ENCODE results near the gene TNK2.

TNK2 gene

GRCh38 chr3:195860456-195860855 is 47.9 kb downstream of the TNK2 start:
- Histone ChIP-seq H3K36me3 (ENCODE audit: insufficient read depth, insufficient read length, low read length) (peaks cover 19% of the 10 kb centered on the region), H3K9me3 (ENCODE audit: insufficient read depth, low read length) (no peaks in the 10 kb centered on the region), H3K4me1 (ENCODE audit: insufficient read depth, insufficient read length) (peaks cover 10% of the 10 kb centered on the region), H3K9ac (ENCODE audit: insufficient read length, low read depth) (peak overlapping the region; percentile 72), H3K4me3 (ENCODE audit: insufficient read length, low read depth) (peak overlapping the region; percentile 3), H3K27me3 (ENCODE audit: insufficient read depth, insufficient read length) (no peaks in the 10 kb centered on the region)
- TF ChIP-seq ZNF274 (IDR thresholded peaks at IDR 0.05; ENCODE audit: low read depth, low read length) (no peak), YY1 (IDR thresholded peaks at IDR 0.05; ENCODE audit: insufficient read depth, insufficient read length) (no peak), SUZ12 (IDR thresholded peaks at IDR 0.05; ENCODE audit: extremely low read depth, insufficient read depth, insufficient read length) (no peak)
- DNase-seq (ENCODE audit: low read depth, low spot score), result no peak

- Histone ChIP-seq H3K4me3 (ENCODE audit: insufficient read length, low read depth) (peak overlapping the region; percentile 3), H3K27me3 (ENCODE audit: insufficient read depth, insufficient read length) (no peaks in the 10 kb centered on the region), H3K4me1 (ENCODE audit: insufficient read depth, insufficient read length) (peaks cover 10% of the 10 kb centered on the region), H3K36me3 (ENCODE audit: insufficient read depth, insufficient read length, low read length) (peaks cover 16% of the 10 kb centered on the region), H3K9me3 (ENCODE audit: insufficient read depth, low read length) (no peaks in the 10 kb centered on the region), H3K9ac (ENCODE audit: insufficient read length, low read depth) (peak overlapping the region; percentile 72)
- TF ChIP-seq SUZ12 (IDR thresholded peaks at IDR 0.05; ENCODE audit: extremely low read depth, insufficient read depth, insufficient read length) (no peak), ZNF274 (IDR thresholded peaks at IDR 0.05; ENCODE audit: low read depth, low read length) (no peak), YY1 (IDR thresholded peaks at IDR 0.05; ENCODE audit: insufficient read depth, insufficient read length) (no peak)
- DNase-seq (ENCODE audit: low read depth, low spot score), result peak; percentile 38
These were observed 48.4 kb downstream of the TNK2 start for GRCh38 chr3:195859846-195860411.

DNA sequence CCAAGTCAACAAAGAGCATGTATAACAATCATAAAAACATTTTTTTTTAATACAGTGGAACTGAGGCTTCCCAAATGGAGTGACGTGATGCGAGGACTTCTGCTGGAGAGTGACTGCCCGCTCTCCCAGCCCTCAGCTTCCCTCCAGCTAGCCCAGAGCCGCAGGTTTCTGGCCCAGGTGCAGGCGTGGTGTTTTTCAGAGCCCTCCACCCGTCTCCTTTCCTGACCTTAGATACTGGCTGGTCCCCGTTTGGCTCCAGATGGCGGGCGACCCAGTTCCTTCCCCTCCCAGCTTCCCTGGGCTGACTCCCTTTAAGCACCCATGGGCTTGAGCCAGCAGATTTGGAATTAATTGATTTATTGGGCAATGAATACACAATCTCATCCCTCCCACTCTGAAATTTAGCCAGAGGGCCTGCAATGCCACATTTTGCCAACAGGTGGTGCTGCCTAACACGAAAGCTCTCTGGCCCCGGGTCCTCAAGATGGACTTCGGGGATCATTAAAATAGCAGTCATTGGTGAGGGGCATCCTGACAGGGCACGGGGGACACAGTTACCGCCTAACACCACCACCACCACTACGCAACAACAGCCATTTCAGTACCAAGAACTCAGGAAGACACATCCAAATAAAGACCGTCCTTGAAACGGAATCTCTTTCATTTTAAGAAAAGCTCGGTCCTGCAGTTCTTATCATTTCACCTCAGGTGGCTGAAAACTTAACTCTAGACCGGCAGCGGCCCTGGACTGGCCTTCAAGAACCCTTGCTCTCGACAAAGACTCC is 49.1 kb downstream of the TNK2 start:
- DNase-seq (ENCODE audit: low read depth, low spot score), result peak; percentile 64
- Histone ChIP-seq H3K9me3 (ENCODE audit: insufficient read depth, low read length) (no peaks in the 10 kb centered on the region), H3K27me3 (ENCODE audit: insufficient read depth, insufficient read length) (no peaks in the 10 kb centered on the region), H3K36me3 (ENCODE audit: insufficient read depth, insufficient read length, low read length) (peaks cover 15% of the 10 kb centered on the region), H3K9ac (ENCODE audit: insufficient read length, low read depth) (peak overlapping the region; percentile 57), H3K4me1 (ENCODE audit: insufficient read depth, insufficient read length) (peaks cover 10% of the 10 kb centered on the region), H3K4me3 (ENCODE audit: insufficient read length, low read depth) (no peak overlapping the region)
- TF ChIP-seq YY1 (IDR thresholded peaks at IDR 0.05; ENCODE audit: insufficient read depth, insufficient read length) (no peak), ZNF274 (IDR thresholded peaks at IDR 0.05; ENCODE audit: low read depth, low read length) (no peak), SUZ12 (IDR thresholded peaks at IDR 0.05; ENCODE audit: extremely low read depth, insufficient read depth, insufficient read length) (no peak)

- Histone ChIP-seq H3K4me1 (ENCODE audit: insufficient read depth, insufficient read length) (peaks cover 14% of the 10 kb centered on the region), H3K9me3 (ENCODE audit: insufficient read depth, low read length) (no peaks in the 10 kb centered on the region), H3K36me3 (ENCODE audit: insufficient read depth, insufficient read length, low read length) (no peaks in the 10 kb centered on the region), H3K27me3 (ENCODE audit: insufficient read depth, insufficient read length) (peaks cover 3% of the 10 kb centered on the region), H3K4me3 (ENCODE audit: insufficient read length, low read depth) (no peak overlapping the region), H3K9ac (ENCODE audit: insufficient read length, low read depth) (peak overlapping the region; percentile 8)
- TF ChIP-seq ZNF274 (IDR thresholded peaks at IDR 0.05; ENCODE audit: low read depth, low read length), result no peak
- no peak for TF ChIP-seq SUZ12 (IDR thresholded peaks at IDR 0.05; ENCODE audit: extremely low read depth, insufficient read depth, insufficient read length)
- no peak for TF ChIP-seq YY1 (IDR thresholded peaks at IDR 0.05; ENCODE audit: insufficient read depth, insufficient read length)
- DNase-seq (ENCODE audit: low read depth, low spot score), result no peak
These were observed 51.8 kb downstream of the TNK2 start for GRCh38 chr3:195856410-195857084.

- Histone ChIP-seq H3K9ac (ENCODE audit: insufficient read length, low read depth) (no peak overlapping the region), H3K27me3 (ENCODE audit: insufficient read depth, insufficient read length) (peaks cover 8% of the 10 kb centered on the region), H3K4me3 (ENCODE audit: insufficient read length, low read depth) (no peak overlapping the region), H3K9me3 (ENCODE audit: insufficient read depth, low read length) (no peaks in the 10 kb centered on the region), H3K36me3 (ENCODE audit: insufficient read depth, insufficient read length, low read length) (no peaks in the 10 kb centered on the region), H3K4me1 (ENCODE audit: insufficient read depth, insufficient read length) (peaks cover 14% of the 10 kb centered on the region)
- TF ChIP-seq ZNF274 (IDR thresholded peaks at IDR 0.05; ENCODE audit: low read depth, low read length) (no peak), SUZ12 (IDR thresholded peaks at IDR 0.05; ENCODE audit: extremely low read depth, insufficient read depth, insufficient read length) (no peak), YY1 (IDR thresholded peaks at IDR 0.05; ENCODE audit: insufficient read depth, insufficient read length) (no peak)
- no peak for DNase-seq (ENCODE audit: low read depth, low spot score)
These were observed 52.6 kb downstream of the TNK2 start for GRCh38 chr3:195855471-195856409.

DNA sequence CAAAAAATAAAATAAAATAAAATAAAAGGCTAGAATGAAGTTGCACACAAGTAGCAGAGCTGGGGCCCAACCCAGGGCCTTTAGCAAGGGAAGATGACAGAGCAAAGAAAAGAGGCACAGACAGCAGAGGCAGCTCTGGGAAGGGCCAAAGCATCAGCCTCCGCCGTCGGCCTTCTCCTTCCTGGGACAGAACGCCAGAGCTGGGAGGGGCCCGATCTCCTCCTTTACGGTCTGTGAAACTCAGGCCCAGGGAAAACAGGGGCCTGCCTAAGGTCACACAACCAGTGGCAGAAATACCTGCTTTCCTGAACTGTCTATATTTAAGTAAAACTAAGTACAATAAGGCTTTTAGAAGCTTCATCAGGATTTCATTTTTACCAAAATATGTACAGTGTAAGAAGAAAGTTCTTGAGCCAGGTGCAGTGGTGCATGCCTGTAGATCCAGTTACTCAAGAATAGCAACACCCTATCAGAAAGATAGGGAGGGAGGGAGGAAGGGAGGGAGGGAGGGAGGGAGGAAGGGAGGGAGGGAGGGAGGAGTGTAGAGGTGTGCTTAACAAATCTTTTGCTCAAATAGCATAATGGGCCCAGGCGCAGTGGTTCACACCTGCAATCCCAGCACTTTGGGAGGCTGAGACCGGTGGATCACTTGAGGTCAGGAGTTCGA is 53.6 kb downstream of the TNK2 start:
- Histone ChIP-seq H3K27me3 (ENCODE audit: insufficient read depth, insufficient read length) (peaks cover 8% of the 10 kb centered on the region), H3K4me3 (ENCODE audit: insufficient read length, low read depth) (no peak overlapping the region), H3K36me3 (ENCODE audit: insufficient read depth, insufficient read length, low read length) (no peaks in the 10 kb centered on the region), H3K9ac (ENCODE audit: insufficient read length, low read depth) (peak overlapping the region; percentile 27), H3K9me3 (ENCODE audit: insufficient read depth, low read length) (no peaks in the 10 kb centered on the region), H3K4me1 (ENCODE audit: insufficient read depth, insufficient read length) (peaks cover 11% of the 10 kb centered on the region)
- no peak for DNase-seq (ENCODE audit: low read depth, low spot score)
- TF ChIP-seq ZNF274 (IDR thresholded peaks at IDR 0.05; ENCODE audit: low read depth, low read length) (no peak), YY1 (IDR thresholded peaks at IDR 0.05; ENCODE audit: insufficient read depth, insufficient read length) (no peak), SUZ12 (IDR thresholded peaks at IDR 0.05; ENCODE audit: extremely low read depth, insufficient read depth, insufficient read length) (no peak)
